HG02840 (cell line): ENCODE results near the gene PSMA1.
"Not testable (repeated sequence)": the region's sequence is repeated elsewhere in the genome, so short reads cannot be mapped to it uniquely, and the experiment has no call there.

Source experiments
- ATAC-seq: cut with Tn5 transposase; IDR thresholded peaks from one replicate; pipeline ENCODE4 v1.9.1; 2021; ENCODE audit warnings: mild to moderate bottlenecking, moderate library complexity, moderate number of reproducible peaks; ENCODE audit not compliant: unreplicated experiment, low FRiP score

Gene PSMA1

GRCh38 chr11:14519917-14520746 lies at the start of gene PSMA1:
Gene PSMA1, minus strand, starts transcription at chr11:14520386. Its CDS starts 87 bp downstream, at chr11:14520299.
- ATAC-seq = peak; percentile 96

- not testable (repeated sequence) for ATAC-seq
These were observed 49.3 kb upstream of the PSMA1 start for GRCh38 chr11:14569516-14569915.

GRCh38 chr11:14567064-14567651 lies 47.0 kb upstream of the PSMA1 start:
- no peak for ATAC-seq

GRCh38 chr11:14566331-14567063 lies 46.3 kb upstream of the PSMA1 start:
- no peak for ATAC-seq

DNA sequence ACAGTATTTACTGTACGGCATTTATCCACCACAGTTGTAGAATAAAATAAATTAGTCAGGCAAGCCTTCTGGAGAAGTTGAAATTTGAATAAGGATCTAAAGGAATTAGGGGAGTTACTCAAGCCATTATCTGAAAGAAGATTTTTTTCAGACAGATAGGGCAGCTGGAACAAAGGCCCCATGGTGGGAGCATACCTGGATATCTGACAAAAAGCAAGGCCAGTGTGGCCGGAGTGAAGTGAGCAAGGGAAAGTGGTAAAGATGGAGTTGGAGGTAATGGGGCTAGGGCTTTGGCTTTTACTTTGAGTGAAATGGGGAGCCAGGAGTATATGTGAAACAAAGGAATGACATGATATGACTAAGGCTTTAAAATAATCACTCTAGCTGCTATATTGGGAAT lies 45.7 kb upstream of the PSMA1 start:
- ATAC-seq = no peak

- ATAC-seq = no peak
These were observed 35.6 kb upstream of the PSMA1 start for GRCh38 chr11:14555818-14556217.

DNA sequence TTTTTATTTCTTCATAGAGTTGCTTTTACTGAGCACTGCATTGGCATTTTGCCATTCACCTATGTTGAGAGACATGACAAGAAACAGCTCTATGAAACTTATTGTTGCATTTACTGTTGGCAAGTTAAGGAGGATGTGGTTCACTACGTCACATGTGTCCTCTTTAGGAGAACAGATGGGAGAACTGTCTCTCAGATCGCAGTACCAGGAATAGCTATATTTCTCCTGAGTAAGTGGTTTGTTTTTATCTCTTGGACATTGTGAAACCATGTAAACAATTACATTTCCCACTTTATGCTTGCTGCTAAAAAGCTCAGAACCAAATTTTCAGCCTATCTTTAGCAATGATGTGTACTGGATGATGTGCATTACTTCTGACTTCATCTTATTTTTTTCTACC lies 34.8 kb upstream of the PSMA1 start:
- no peak for ATAC-seq

DNA sequence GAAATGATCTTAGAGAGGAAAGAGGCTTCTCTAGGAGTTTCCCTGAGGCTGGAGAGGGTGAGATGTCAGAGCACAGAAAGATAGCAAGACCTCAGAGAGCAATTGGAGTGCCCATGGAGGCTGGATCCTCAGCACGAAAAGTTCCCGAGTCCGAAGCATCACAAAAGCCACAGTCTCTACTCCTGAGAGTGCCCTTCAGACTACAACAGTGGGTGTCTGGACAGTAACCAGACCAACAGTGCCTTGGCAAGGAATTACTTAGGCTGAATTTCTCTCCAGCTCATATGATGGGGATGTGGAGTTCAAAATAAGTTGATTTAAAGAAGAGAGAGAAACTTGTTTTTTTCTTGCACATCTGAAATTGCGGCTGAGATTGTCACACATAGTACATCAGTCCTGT lies 31.9 kb upstream of the PSMA1 start:
- ATAC-seq = no peak

GRCh38 chr11:14551380-14551779 lies 31.2 kb upstream of the PSMA1 start:
- ATAC-seq = no peak

DNA sequence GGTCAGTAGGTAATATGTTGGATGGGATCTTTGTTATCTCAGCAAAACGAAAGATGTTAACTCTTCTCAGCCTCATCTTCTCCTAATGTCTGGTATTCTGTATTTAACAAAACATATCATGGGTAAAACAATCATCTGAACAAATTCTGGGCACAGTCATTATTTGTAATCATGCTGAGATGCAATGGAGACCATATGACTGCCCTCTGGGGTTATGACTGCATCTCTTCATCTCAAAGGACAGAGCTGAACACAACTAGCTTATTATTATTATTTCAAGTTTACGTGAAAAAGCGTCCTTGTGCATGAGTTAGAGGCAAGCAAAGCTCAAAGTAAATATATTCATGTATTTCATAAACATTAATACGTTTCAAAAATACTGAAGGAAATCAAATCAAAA lies 29.7 kb upstream of the PSMA1 start:
- ATAC-seq = no peak

DNA sequence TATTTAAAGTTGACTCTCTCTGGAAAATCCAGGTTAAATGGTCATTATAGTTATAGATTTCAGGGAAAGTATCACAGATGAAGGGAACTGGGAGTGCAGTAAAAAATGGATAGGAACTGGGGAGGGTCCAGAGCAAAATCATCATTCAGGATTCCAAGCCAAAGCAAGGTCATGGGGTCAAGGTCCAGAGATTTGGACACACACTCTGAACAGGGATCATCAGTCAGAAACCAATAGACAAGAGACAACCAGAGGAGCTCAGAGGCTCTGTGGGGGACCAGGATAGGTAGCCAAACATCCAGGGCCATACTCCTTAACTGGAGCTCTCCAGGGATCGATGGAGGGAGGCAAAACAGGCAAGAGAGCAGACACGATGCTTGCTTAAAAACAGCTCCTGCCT lies 27.3 kb upstream of the PSMA1 start:
- no peak for ATAC-seq

GRCh38 chr11:14546672-14547071 lies 26.5 kb upstream of the PSMA1 start:
- ATAC-seq = no peak

- ATAC-seq = peak; percentile 78
These were observed 24.4 kb upstream of the PSMA1 start for GRCh38 chr11:14544611-14545010.

GRCh38 chr11:14543260-14543659 lies 23.1 kb upstream of the PSMA1 start:
- ATAC-seq = no peak

DNA sequence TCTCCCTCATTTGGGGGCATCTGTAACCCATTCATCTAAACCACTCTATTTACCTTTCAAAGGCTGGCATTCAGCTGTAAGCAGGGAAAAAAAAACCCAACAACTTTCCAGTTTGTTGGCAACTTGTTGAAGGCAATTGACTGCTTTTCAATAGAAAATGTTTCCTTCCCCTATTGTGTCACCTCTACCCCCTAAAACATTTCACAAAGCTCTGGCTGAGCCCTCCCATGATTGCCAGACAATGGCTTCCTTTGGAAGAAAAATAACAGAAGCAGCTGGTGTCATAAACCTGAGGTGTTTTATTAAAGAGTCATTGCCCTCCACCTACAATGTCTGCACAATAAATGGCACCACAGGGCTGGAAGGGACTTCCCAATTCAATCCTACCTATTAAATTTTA lies 22.1 kb upstream of the PSMA1 start:
- no peak for ATAC-seq

DNA sequence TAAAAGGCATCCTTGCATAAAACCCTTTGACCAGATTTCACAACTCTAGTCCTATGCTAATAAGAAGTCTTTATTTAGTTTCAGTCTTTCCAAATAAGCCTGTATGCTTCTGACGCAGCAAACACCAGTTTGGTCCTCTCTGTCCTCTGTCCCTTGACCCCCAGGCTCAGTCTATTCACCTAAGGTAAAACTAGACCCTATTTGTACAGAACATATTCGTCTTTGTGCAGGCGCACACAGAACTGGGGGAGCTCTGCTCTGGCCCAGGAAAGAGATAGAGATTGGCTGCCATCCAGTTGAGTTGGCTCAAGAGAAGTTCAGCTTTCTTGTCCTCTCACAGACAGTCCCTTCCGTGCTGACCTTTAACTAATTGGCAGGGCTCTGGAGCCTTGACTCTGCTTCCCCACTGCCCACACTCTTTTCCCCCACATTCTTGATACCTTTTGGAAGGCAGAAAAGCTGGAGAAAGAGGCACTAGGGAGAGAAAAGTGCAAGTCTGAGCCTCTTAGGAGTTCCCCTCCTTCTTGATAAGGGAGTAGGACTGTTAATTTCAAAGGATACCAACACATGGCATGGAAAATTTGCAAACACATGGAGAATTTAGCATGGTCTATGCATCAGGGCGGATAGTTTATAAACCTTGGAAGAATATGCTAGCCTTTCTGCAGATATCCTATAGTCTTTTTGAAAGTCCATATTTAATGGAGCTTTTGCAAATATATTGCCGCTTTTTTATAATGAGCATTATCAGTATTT lies 21.2 kb upstream of the PSMA1 start:
- no peak for ATAC-seq

GRCh38 chr11:14539982-14540421 lies 19.8 kb upstream of the PSMA1 start:
- no peak for ATAC-seq

- no peak for ATAC-seq
These were observed 18.9 kb upstream of the PSMA1 start for GRCh38 chr11:14538926-14539554.

DNA sequence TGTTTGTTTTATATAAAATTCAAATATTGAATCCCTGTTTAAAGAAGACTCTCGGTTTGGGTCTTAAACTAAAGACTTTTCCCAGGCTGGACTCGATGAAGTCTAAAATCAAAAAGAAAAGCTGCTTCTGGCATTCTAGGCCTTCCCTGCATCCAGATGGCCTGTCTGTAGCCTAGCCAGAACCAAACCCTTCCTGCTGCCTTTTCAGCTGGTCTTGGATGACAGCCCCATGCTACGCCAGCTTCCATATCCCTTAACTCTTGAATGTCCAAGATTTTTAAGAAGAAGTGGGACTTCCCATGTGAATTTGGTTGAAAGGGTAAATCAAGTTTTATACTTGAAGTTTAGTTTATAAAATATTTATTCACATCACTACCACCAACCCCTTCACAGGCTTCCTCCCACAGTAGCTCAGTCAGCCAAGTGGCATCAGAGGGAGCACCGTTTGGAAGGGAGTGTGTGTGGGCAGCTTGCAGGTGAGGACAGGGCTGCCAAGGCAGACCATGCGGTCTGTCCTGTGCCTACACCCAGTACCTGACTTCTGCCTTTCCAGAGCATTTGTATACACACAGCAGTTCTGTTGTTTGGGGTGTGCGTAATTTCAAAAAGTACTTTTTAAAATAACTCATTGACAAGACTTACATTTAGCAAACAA lies 18.2 kb upstream of the PSMA1 start:
- no peak for ATAC-seq

GRCh38 chr11:14537134-14537599 lies 17.0 kb upstream of the PSMA1 start:
- ATAC-seq = peak; percentile 71
